AG09309 (cell line): ENCODE results near the gene LRRK1.

Experiments
- DNase-seq: peaks from one replicate; pipeline ENCODE4 v3.0.0-alpha.2; 2010; ENCODE audit warnings: low read depth
- H3K4me3 ChIP-seq: 2 replicates; pipeline ENCODE4 v1.5.1; 2011; ENCODE audit warnings: mild to moderate bottlenecking, low read depth, low read length, moderate library complexity; ENCODE audit not compliant: control insufficient read depth
- TF ChIP-seq, protein P1 (sequence below): IDR thresholded peaks from 2 replicates; pipeline ENCODE4 v1.5.1; 2011; ENCODE audit warnings: mild to moderate bottlenecking, low read depth, low read length, inconsistent platforms; ENCODE audit not compliant: insufficient read depth, control insufficient read depth; ENCODE audit errors: missing control alignments

Gene LRRK1

DNA sequence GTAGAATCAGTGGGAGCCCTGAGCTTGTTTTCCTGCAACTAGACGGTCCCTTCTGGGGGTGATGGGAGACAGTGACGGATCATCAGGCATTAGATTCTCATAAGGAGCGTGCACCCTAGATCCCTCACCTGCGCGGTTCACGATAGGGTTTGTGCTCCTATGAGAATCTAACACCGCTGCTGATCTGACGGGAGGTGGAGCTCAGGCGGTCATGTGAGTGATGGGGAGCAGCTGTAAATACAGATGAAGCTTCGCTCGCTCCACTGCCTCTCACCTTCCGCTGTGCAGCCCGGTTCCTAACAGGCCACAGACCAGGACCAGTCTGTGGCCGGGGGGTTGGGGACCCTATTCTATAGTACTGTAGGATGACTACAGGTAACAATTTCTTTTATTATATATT, 178.0 kb downstream of the LRRK1 start:
- no peak overlapping the region for H3K4me3 ChIP-seq
- DNase-seq: no peak
- TF ChIP-seq, protein P1, sequence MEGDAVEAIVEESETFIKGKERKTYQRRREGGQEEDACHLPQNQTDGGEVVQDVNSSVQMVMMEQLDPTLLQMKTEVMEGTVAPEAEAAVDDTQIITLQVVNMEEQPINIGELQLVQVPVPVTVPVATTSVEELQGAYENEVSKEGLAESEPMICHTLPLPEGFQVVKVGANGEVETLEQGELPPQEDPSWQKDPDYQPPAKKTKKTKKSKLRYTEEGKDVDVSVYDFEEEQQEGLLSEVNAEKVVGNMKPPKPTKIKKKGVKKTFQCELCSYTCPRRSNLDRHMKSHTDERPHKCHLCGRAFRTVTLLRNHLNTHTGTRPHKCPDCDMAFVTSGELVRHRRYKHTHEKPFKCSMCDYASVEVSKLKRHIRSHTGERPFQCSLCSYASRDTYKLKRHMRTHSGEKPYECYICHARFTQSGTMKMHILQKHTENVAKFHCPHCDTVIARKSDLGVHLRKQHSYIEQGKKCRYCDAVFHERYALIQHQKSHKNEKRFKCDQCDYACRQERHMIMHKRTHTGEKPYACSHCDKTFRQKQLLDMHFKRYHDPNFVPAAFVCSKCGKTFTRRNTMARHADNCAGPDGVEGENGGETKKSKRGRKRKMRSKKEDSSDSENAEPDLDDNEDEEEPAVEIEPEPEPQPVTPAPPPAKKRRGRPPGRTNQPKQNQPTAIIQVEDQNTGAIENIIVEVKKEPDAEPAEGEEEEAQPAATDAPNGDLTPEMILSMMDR: no peak

- no peak for DNase-seq
- H3K4me3 ChIP-seq: no peak overlapping the region
- TF ChIP-seq, protein P1: no peak
These were observed 180.0 kb downstream of the LRRK1 start for GRCh38 chr15:101099183-101099582.

GRCh38 chr15:101100118-101100517, 181.0 kb downstream of the LRRK1 start:
- TF ChIP-seq, protein P1: no peak
- H3K4me3 ChIP-seq: no peak overlapping the region
- DNase-seq: no peak

GRCh38 chr15:101100593-101101442, 181.7 kb downstream of the LRRK1 start:
- TF ChIP-seq, protein P1: no peak
- DNase-seq: no peak
- H3K4me3 ChIP-seq: no peak overlapping the region

GRCh38 chr15:101101676-101102075, 182.5 kb downstream of the LRRK1 start:
- TF ChIP-seq, protein P1: no peak
- DNase-seq: no peak
- H3K4me3 ChIP-seq: no peak overlapping the region

- no peak for DNase-seq
- H3K4me3 ChIP-seq: no peak overlapping the region
- TF ChIP-seq, protein P1: no peak
These were observed 183.6 kb downstream of the LRRK1 start for GRCh38 chr15:101102746-101103145.
